Fibroblast of pulmonary artery (primary cell): ENCODE results near the gene ST6GAL1.

Experiments
- DNase-seq: peaks from one replicate; pipeline ENCODE4 v3.0.0-alpha.2; 2010; ENCODE audit warnings: low read depth
- H3K4me3 ChIP-seq: replicated peaks from 2 replicates; pipeline ENCODE4 v1.5.1; 2011; ENCODE audit warnings: low read depth, mild to moderate bottlenecking, control low read depth, low read length, moderate library complexity
- CTCF ChIP-seq: IDR thresholded peaks from 2 replicates; pipeline ENCODE4 v1.5.1; 2011; ENCODE audit warnings: mild to moderate bottlenecking, control low read depth, low read length, inconsistent platforms; ENCODE audit errors: missing control alignments

The ST6GAL1 gene

DNA sequence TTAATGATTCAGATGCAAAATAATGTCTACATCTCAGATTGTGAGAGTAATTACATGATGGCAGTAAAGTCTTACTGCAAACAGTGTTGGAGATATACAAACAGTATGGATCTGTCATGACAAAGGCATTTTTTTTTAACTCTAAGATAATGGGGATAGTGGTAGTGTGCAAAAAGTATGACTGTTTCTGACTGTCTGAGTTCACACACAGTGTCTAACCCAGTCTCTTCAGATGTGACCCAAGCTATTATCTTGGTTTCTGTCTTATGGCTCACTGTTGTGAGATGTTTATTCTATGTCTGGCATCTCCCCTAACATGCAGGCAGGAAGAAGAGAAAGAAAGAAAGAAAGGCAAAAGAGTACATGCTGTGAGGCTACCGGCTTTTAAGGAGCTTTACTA is 191.9 kb downstream of the ST6GAL1 start:
- no peak for DNase-seq
- no peak overlapping the region for H3K4me3 ChIP-seq
- TF ChIP-seq CTCF = no peak

- no peak for DNase-seq
- no peak overlapping the region for H3K4me3 ChIP-seq
- TF ChIP-seq CTCF = no peak
These were observed 195.1 kb downstream of the ST6GAL1 start for GRCh38 chr3:187125319-187126031.
